Mesangial cell (primary cell): Measurements from ENCODE around the gene GPATCH2. TPM values are rescaled to one million over a fixed set of nuclear protein-coding genes. Genes with fewer than 3 reads are reported as not detected.

ENCODE experiments used
- total RNA-seq: library from RNA; depleted of rRNA; stranded (reverse); fragments of >200 nt; gene quantifications from 2 replicates; pipeline ENCODE4 v1.2.3, GENCODE V29; 2015

Gene GPATCH2
- 4.3 and 4.7 TPM in 2 replicates for total RNA-seq

GRCh38 chr1:217630711-217631591 lies at the start of gene GPATCH2, which contains the start of gene SPATA17:
Gene GPATCH2 (minus strand): TSS chr1:217631090. CDS start chr1:217630971, 119 bp downstream.
Gene SPATA17 (plus strand): TSS chr1:217631344. CDS start chr1:217631379, 35 bp downstream.

Other genes with a start within 250 kb of the GPATCH2 start
- under 0.01 and 0.89 TPM in 2 replicates for gene SPATA17, start 254 bp upstream of the GPATCH2 start, total RNA-seq